ENCODE data around the gene ANKHD1. TPM values are rescaled to one million over a fixed set of nuclear protein-coding genes. Genes with fewer than 3 reads are reported as not detected.

Gene ANKHD1
- total and polyA plus RNA-seq, 9 of the 15 experiments (the other 6 are each of a cell fraction or from before 2014, with no cell fraction given): 38.9 to 138 (median 78.7) TPM

DNA sequence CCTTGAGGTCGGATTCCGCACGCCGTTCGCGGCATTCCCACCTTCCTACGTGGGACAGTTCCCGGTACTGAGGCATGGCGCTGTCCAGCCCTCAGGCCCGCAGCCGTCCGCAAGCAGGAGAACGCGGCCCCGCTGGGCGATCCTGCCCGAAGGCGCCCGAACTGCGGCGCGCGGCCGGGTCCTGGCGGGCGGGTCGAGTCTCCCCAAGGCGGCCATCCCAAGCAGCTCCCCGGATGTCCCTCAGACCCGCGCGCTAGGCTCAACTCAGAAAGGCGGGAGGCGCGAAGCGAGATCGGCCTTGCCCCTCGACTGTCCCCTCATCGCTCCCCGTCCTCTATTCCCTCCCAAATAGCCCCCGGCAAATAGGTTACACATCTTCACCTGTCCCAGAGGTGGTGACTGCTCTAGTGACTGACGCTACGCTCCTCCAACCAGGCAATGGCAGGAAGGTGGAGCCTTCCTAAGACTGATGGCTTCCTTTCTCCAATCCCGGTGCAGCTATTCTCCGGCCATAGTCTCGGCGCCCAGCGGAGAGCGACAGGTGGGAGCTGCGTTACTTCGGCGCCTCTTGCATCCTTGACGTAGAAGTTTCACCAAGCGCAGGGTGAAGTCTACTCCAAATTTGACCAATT, 787 bp upstream of the ANKHD1 start (continued):
- TF ChIP-seq, protein P1, sequence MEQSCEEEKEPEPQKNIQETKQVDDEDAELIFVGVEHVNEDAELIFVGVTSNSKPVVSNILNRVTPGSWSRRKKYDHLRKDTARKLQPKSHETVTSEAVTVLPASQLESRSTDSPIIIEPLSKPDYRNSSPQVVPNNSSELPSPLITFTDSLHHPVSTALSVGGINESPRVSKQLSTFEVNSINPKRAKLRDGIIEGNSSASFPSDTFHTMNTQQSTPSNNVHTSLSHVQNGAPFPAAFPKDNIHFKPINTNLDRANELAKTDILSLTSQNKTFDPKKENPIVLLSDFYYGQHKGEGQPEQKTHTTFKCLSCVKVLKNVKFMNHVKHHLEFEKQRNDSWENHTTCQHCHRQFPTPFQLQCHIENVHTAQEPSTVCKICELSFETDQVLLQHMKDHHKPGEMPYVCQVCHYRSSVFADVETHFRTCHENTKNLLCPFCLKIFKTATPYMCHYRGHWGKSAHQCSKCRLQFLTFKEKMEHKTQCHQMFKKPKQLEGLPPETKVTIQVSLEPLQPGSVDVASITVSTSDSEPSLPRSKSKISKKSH (CRISPR knock-in tag; IDR thresholded peaks at IDR 0.05): no peak
- TF ChIP-seq, protein P2, sequence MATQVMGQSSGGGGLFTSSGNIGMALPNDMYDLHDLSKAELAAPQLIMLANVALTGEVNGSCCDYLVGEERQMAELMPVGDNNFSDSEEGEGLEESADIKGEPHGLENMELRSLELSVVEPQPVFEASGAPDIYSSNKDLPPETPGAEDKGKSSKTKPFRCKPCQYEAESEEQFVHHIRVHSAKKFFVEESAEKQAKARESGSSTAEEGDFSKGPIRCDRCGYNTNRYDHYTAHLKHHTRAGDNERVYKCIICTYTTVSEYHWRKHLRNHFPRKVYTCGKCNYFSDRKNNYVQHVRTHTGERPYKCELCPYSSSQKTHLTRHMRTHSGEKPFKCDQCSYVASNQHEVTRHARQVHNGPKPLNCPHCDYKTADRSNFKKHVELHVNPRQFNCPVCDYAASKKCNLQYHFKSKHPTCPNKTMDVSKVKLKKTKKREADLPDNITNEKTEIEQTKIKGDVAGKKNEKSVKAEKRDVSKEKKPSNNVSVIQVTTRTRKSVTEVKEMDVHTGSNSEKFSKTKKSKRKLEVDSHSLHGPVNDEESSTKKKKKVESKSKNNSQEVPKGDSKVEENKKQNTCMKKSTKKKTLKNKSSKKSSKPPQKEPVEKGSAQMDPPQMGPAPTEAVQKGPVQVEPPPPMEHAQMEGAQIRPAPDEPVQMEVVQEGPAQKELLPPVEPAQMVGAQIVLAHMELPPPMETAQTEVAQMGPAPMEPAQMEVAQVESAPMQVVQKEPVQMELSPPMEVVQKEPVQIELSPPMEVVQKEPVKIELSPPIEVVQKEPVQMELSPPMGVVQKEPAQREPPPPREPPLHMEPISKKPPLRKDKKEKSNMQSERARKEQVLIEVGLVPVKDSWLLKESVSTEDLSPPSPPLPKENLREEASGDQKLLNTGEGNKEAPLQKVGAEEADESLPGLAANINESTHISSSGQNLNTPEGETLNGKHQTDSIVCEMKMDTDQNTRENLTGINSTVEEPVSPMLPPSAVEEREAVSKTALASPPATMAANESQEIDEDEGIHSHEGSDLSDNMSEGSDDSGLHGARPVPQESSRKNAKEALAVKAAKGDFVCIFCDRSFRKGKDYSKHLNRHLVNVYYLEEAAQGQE (IDR thresholded peaks at IDR 0.05; ENCODE audit: borderline replicate concordance): peak; percentile 100
- TF ChIP-seq, protein P2 (CRISPR knock-in tag; IDR thresholded peaks at IDR 0.05; ENCODE audit: low read depth): peak; percentile 98
- TF ChIP-seq RNF2 (IDR thresholded peaks at IDR 0.05) (no peak), ETV6 (IDR thresholded peaks at IDR 0.05; ENCODE audit: borderline replicate concordance in 1 of 2, low read depth in 2 of 2, low read length in 1 of 2) (no peak), ETV6 (CRISPR knock-in tag; IDR thresholded peaks at IDR 0.05; ENCODE audit: borderline replicate concordance) (peak; percentile 77; the same call in 1 of the 2 replicates), RUNX1 (IDR thresholded peaks at IDR 0.05; ENCODE audit: low read depth) (no peak), DACH1 (IDR thresholded peaks at IDR 0.05; ENCODE audit: partially characterized antibody) (peak; percentile 42), GABPB2 (CRISPR knock-in tag; conservative IDR thresholded peaks at IDR 0.05) (no peak), PHF21A (IDR thresholded peaks at IDR 0.05; ENCODE audit: borderline replicate concordance, low read depth) (no peak), MAFF (IDR thresholded peaks at IDR 0.05; ENCODE audit: low read length) (no peak), CREBBP (IDR thresholded peaks at IDR 0.05; ENCODE audit: low read depth, low read length) (no peak), FOXM1 (IDR thresholded peaks at IDR 0.05; ENCODE audit: low read depth) (no peak), FOXM1 (CRISPR knock-in tag; IDR thresholded peaks at IDR 0.05; ENCODE audit: low read depth) (0 out of 2 replicates have a peak, but pooled peaks have one; percentile 37), STAT5B (CRISPR knock-in tag; IDR thresholded peaks at IDR 0.05) (no peak), ZNF165 (CRISPR knock-in tag; IDR thresholded peaks at IDR 0.05; ENCODE audit: borderline replicate concordance) (peak; percentile 76; the same call in 1 of the 2 replicates), SAP30 (IDR thresholded peaks at IDR 0.05; ENCODE audit: borderline replicate concordance, insufficient read depth, low read depth, low read length, poor library complexity, severe bottlenecking) (peak; percentile 95)
- TF ChIP-seq, protein P3, sequence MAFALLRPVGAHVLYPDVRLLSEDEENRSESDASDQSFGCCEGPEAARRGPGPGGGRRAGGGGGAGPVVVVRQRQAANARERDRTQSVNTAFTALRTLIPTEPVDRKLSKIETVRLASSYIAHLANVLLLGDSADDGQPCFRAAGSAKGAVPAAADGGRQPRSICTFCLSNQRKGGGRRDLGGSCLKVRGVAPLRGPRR (CRISPR knock-in tag; IDR thresholded peaks at IDR 0.05): no peak
